ENCODE data around the gene OR10A5. TPM values are rescaled to one million over a fixed set of nuclear protein-coding genes. Genes with fewer than 3 reads are reported as not detected.
"Not testable (repeated sequence)": the region's sequence is repeated elsewhere in the genome, so short reads cannot be mapped to it uniquely, and the experiment has no call there.

Gene OR10A5
- total RNA-seq, 1 experiment from 2014 or later, result not detected

- no peak for DNase-seq (ENCODE audit: low read depth)
Measured at GRCh38 chr11:6876325-6876724, 30.8 kb downstream of the OR10A5 start, which contains the start of gene OR10A4. Gene OR10A4, plus strand, starts transcription at chr11:6876625. Its CDS starts 23 bp downstream, at chr11:6876648.

GRCh38 chr11:6876914-6877313, 31.4 kb downstream of the OR10A5 start:
- no peak for DNase-seq (ENCODE audit: low read depth)

- DNase-seq (ENCODE audit: low read depth), result no peak
Measured at GRCh38 chr11:6882751-6883150, 37.3 kb downstream of the OR10A5 start.

GRCh38 chr11:6887711-6888110, 42.2 kb downstream of the OR10A5 start:
- DNase-seq (ENCODE audit: low read depth), result not testable (repeated sequence)

- no peak for DNase-seq (ENCODE audit: low read depth)
Measured at GRCh38 chr11:6888830-6889229, 43.3 kb downstream of the OR10A5 start.

GRCh38 chr11:6889835-6890234, 44.4 kb downstream of the OR10A5 start:
- DNase-seq (ENCODE audit: low read depth), result no peak

- no peak for DNase-seq (ENCODE audit: low read depth)
Measured at GRCh38 chr11:6892400-6892799, 46.9 kb downstream of the OR10A5 start, which contains the start of gene OR2D2. Gene OR2D2, minus strand, starts transcription at chr11:6892500. Its CDS starts 0 bp downstream, at chr11:6892500.

GRCh38 chr11:6894097-6894496, 48.6 kb downstream of the OR10A5 start:
- no peak for DNase-seq (ENCODE audit: low read depth)

GRCh38 chr11:6895010-6895409, 49.5 kb downstream of the OR10A5 start:
- DNase-seq (ENCODE audit: low read depth), result no peak

Other genes starting within 250 kb of the OR10A5 start
- gene RRP8, start 242.1 kb upstream of the OR10A5 start, total RNA-seq (2014; rRNA removed; shearing (Covaris generic)), result 17.4 and 17.9 TPM in 2 replicates
- 120 and 140 TPM in 2 replicates for gene ILK, start 241.9 kb upstream of the OR10A5 start, total RNA-seq (2014; rRNA removed; shearing (Covaris generic))
- gene TAF10, start 233.5 kb upstream of the OR10A5 start, total RNA-seq (2014; rRNA removed; shearing (Covaris generic)), result 53.0 and 57.0 TPM in 2 replicates
- gene TPP1, start 226.3 kb upstream of the OR10A5 start, total RNA-seq (2014; rRNA removed; shearing (Covaris generic)), result 2.5 and 14.9 TPM in 2 replicates
- 0.74 and 1.3 TPM in 2 replicates for gene DCHS1, start 189.9 kb upstream of the OR10A5 start, total RNA-seq (2014; rRNA removed; shearing (Covaris generic))
- 95.5 and 120 TPM in 2 replicates for gene MRPL17, start 162.3 kb upstream of the OR10A5 start, total RNA-seq (2014; rRNA removed; shearing (Covaris generic))
- gene OR2AG2, start 73.7 kb upstream of the OR10A5 start, total RNA-seq (2014; rRNA removed; shearing (Covaris generic)), result 0.03 TPM in 1 of 2 replicates, not detected in the other
- gene OR2AG1, start 62.7 kb upstream of the OR10A5 start, total RNA-seq (2014; rRNA removed; shearing (Covaris generic)), result not detected in 2 replicates
- gene OR6A2, start 46.0 kb upstream of the OR10A5 start, total RNA-seq (2014; rRNA removed; shearing (Covaris generic)), result 0.06 TPM in 1 of 2 replicates, not detected in the other
- not detected in 2 replicates for gene OR10A2, start 17.4 kb downstream of the OR10A5 start, total RNA-seq (2014; rRNA removed; shearing (Covaris generic))
- not detected in 2 replicates for gene OR10A4, start 30.9 kb downstream of the OR10A5 start, total RNA-seq (2014; rRNA removed; shearing (Covaris generic))
- gene OR2D2, start 46.8 kb downstream of the OR10A5 start, total RNA-seq (2014; rRNA removed; shearing (Covaris generic)), result not detected in 2 replicates
- gene OR2D3, start 75.3 kb downstream of the OR10A5 start, total RNA-seq (2014; rRNA removed; shearing (Covaris generic)), result not detected in 2 replicates
- gene ZNF215, start 80.7 kb downstream of the OR10A5 start, total RNA-seq (2014; rRNA removed; shearing (Covaris generic)), result 3.8 and 5.5 TPM in 2 replicates
- gene ZNF214, start 174.7 kb downstream of the OR10A5 start, total RNA-seq (2014; rRNA removed; shearing (Covaris generic)), result 1.8 and 4.6 TPM in 2 replicates
- 0.48 and 0.63 TPM in 2 replicates for gene NLRP14, start 174.8 kb downstream of the OR10A5 start, total RNA-seq (2014; rRNA removed; shearing (Covaris generic))
- gene RBMXL2, start 243.3 kb downstream of the OR10A5 start, total RNA-seq (2014; rRNA removed; shearing (Covaris generic)), result not detected in 2 replicates

Measured in Daoy (cell line).